ENCODE measurements around the gene FAM114A2.

The FAM114A2 gene

GRCh38 chr5:154005648-154006047 is 33.1 kb downstream of the FAM114A2 start:
- no peak for DNase-seq (ENCODE audit: insufficient read length)
- no peak for FAIRE-seq
- TF ChIP-seq POLR2AphosphoS5 (IDR thresholded peaks at IDR 0.05; ENCODE audit: low read depth, low read length) (no peak), TAF1 (IDR thresholded peaks at IDR 0.05; ENCODE audit: borderline replicate concordance, low read depth, low read length) (no peak), POLR2A (IDR thresholded peaks at IDR 0.05; ENCODE audit: low read depth, low read length) (no peak)

- DNase-seq (ENCODE audit: insufficient read length) (no peak), FAIRE-seq (no peak)
- TF ChIP-seq POLR2AphosphoS5 (IDR thresholded peaks at IDR 0.05; ENCODE audit: low read depth, low read length) (no peak), POLR2A (IDR thresholded peaks at IDR 0.05; ENCODE audit: low read depth, low read length) (no peak), TAF1 (IDR thresholded peaks at IDR 0.05; ENCODE audit: borderline replicate concordance, low read depth, low read length) (no peak)
Observed at GRCh38 chr5:154002511-154003020, 36.1 kb downstream of the FAM114A2 start.

- FAIRE-seq (no peak), DNase-seq (ENCODE audit: insufficient read length) (no peak)
Observed at GRCh38 chr5:154002093-154002492, 36.6 kb downstream of the FAM114A2 start.

GRCh38 chr5:154000703-154001102 is 38.0 kb downstream of the FAM114A2 start:
- no peak for TF ChIP-seq TAF1 (IDR thresholded peaks at IDR 0.05; ENCODE audit: borderline replicate concordance, low read depth, low read length)
- no peak for TF ChIP-seq POLR2AphosphoS5 (IDR thresholded peaks at IDR 0.05; ENCODE audit: low read depth, low read length)
- no peak for TF ChIP-seq POLR2A (IDR thresholded peaks at IDR 0.05; ENCODE audit: low read depth, low read length)
- DNase-seq (ENCODE audit: insufficient read length) (no peak), FAIRE-seq (no peak)

More at GRCh38 chr5:154002093-154002492, 36.6 kb downstream of the FAM114A2 start:
- TF ChIP-seq POLR2A (IDR thresholded peaks at IDR 0.05; ENCODE audit: low read depth, low read length) (no peak), TAF1 (IDR thresholded peaks at IDR 0.05; ENCODE audit: borderline replicate concordance, low read depth, low read length) (no peak), POLR2AphosphoS5 (IDR thresholded peaks at IDR 0.05; ENCODE audit: low read depth, low read length) (no peak)

GRCh38 chr5:153999995-154000394 is 38.7 kb downstream of the FAM114A2 start:
- no peak for TF ChIP-seq POLR2A (IDR thresholded peaks at IDR 0.05; ENCODE audit: low read depth, low read length)
- no peak for TF ChIP-seq POLR2AphosphoS5 (IDR thresholded peaks at IDR 0.05; ENCODE audit: low read depth, low read length)
- no peak for TF ChIP-seq TAF1 (IDR thresholded peaks at IDR 0.05; ENCODE audit: borderline replicate concordance, low read depth, low read length)
- no peak for FAIRE-seq
- no peak for DNase-seq (ENCODE audit: insufficient read length)

- DNase-seq (ENCODE audit: insufficient read length) (no peak), FAIRE-seq (no peak)
- no peak for TF ChIP-seq POLR2A (IDR thresholded peaks at IDR 0.05; ENCODE audit: low read depth, low read length)
- no peak for TF ChIP-seq TAF1 (IDR thresholded peaks at IDR 0.05; ENCODE audit: borderline replicate concordance, low read depth, low read length)
- no peak for TF ChIP-seq POLR2AphosphoS5 (IDR thresholded peaks at IDR 0.05; ENCODE audit: low read depth, low read length)
Observed at GRCh38 chr5:153998768-153999167, 39.9 kb downstream of the FAM114A2 start.

GRCh38 chr5:153998010-153998409 is 40.7 kb downstream of the FAM114A2 start:
- FAIRE-seq (no peak), DNase-seq (ENCODE audit: insufficient read length) (no peak)

GRCh38 chr5:153991168-153991567 is 47.5 kb downstream of the FAM114A2 start:
- DNase-seq (ENCODE audit: insufficient read length) = no peak
- TF ChIP-seq TAF1 (IDR thresholded peaks at IDR 0.05; ENCODE audit: borderline replicate concordance, low read depth, low read length) (no peak), POLR2AphosphoS5 (IDR thresholded peaks at IDR 0.05; ENCODE audit: low read depth, low read length) (no peak), POLR2A (IDR thresholded peaks at IDR 0.05; ENCODE audit: low read depth, low read length) (no peak)
- FAIRE-seq = no peak

More at GRCh38 chr5:153998010-153998409, 40.7 kb downstream of the FAM114A2 start:
- TF ChIP-seq POLR2A (IDR thresholded peaks at IDR 0.05; ENCODE audit: low read depth, low read length) (no peak), POLR2AphosphoS5 (IDR thresholded peaks at IDR 0.05; ENCODE audit: low read depth, low read length) (no peak), TAF1 (IDR thresholded peaks at IDR 0.05; ENCODE audit: borderline replicate concordance, low read depth, low read length) (no peak)

- no peak for FAIRE-seq
- TF ChIP-seq POLR2A (IDR thresholded peaks at IDR 0.05; ENCODE audit: low read depth, low read length) (no peak), POLR2AphosphoS5 (IDR thresholded peaks at IDR 0.05; ENCODE audit: low read depth, low read length) (no peak), TAF1 (IDR thresholded peaks at IDR 0.05; ENCODE audit: borderline replicate concordance, low read depth, low read length) (no peak)
- no peak for DNase-seq (ENCODE audit: insufficient read length)
Observed at GRCh38 chr5:153988510-153988909, 50.2 kb downstream of the FAM114A2 start.

- FAIRE-seq (no peak), DNase-seq (ENCODE audit: insufficient read length) (no peak)
- TF ChIP-seq TAF1 (IDR thresholded peaks at IDR 0.05; ENCODE audit: borderline replicate concordance, low read depth, low read length) = no peak
- no peak for TF ChIP-seq POLR2AphosphoS5 (IDR thresholded peaks at IDR 0.05; ENCODE audit: low read depth, low read length)
- no peak for TF ChIP-seq POLR2A (IDR thresholded peaks at IDR 0.05; ENCODE audit: low read depth, low read length)
Observed at GRCh38 chr5:153987301-153987700, 51.4 kb downstream of the FAM114A2 start.

GRCh38 chr5:153985498-153985897 is 53.2 kb downstream of the FAM114A2 start:
- no peak for TF ChIP-seq TAF1 (IDR thresholded peaks at IDR 0.05; ENCODE audit: borderline replicate concordance, low read depth, low read length)
- TF ChIP-seq POLR2AphosphoS5 (IDR thresholded peaks at IDR 0.05; ENCODE audit: low read depth, low read length) = no peak
- no peak for TF ChIP-seq POLR2A (IDR thresholded peaks at IDR 0.05; ENCODE audit: low read depth, low read length)
- no peak for FAIRE-seq
- DNase-seq (ENCODE audit: insufficient read length) = no peak

GRCh38 chr5:153983885-153984284 is 54.8 kb downstream of the FAM114A2 start:
- FAIRE-seq (no peak), DNase-seq (ENCODE audit: insufficient read length) (no peak)
- TF ChIP-seq POLR2A (IDR thresholded peaks at IDR 0.05; ENCODE audit: low read depth, low read length) (no peak), POLR2AphosphoS5 (IDR thresholded peaks at IDR 0.05; ENCODE audit: low read depth, low read length) (no peak), TAF1 (IDR thresholded peaks at IDR 0.05; ENCODE audit: borderline replicate concordance, low read depth, low read length) (no peak)

Data from GM12892 (cell line).